ENCODE results near the gene DRGX. TPM values are rescaled to one million over a fixed set of nuclear protein-coding genes. Genes with fewer than 3 reads are reported as not detected.
A peak's percentile ranks its signal among the peaks of the same experiment; 100 is the strongest.

Gene DRGX
- total RNA-seq, 4 donors from 2014 or later, result 0.14 TPM; not detected in 3

DNA sequence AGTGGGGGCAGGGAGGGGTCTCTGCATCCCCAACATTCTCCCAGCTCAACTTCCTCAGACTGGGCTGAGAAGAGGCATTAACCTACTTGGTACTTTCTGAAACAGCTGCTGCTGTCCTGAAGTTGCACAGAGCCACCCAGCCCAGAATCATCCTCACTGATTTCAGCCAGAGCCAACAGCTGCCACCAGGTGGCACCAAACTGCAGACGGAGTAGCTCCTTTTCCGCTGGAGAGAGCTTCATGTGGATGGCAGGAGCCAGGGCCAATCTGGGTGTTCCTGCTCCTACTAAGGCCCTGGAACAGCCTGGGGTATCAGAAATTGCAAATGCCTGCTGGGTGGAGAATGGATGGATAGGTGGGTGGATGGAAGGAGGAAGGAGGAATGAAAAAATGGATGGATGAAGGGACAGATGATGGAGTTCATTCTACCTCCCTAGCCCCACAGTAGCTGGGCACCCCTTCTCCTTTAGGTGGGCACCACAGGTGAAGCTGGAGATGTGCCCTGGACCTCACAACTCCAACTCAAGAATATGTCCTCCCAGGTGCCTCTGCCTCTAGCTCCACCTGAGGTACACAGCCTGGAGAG, 11.8 kb upstream of the DRGX start:
- Histone ChIP-seq H3K27ac (no peak overlapping the region), H3K27me3 (no peaks in the 10 kb centered on the region), H3K36me3 (no peaks in the 10 kb centered on the region), H3K9me3 (no peaks in the 10 kb centered on the region), H3K4me3 (no peak overlapping the region), H3K4me1 (no peaks in the 10 kb centered on the region)
- DNase-seq, result peak; percentile 35 to 36
- TF ChIP-seq, protein P1, sequence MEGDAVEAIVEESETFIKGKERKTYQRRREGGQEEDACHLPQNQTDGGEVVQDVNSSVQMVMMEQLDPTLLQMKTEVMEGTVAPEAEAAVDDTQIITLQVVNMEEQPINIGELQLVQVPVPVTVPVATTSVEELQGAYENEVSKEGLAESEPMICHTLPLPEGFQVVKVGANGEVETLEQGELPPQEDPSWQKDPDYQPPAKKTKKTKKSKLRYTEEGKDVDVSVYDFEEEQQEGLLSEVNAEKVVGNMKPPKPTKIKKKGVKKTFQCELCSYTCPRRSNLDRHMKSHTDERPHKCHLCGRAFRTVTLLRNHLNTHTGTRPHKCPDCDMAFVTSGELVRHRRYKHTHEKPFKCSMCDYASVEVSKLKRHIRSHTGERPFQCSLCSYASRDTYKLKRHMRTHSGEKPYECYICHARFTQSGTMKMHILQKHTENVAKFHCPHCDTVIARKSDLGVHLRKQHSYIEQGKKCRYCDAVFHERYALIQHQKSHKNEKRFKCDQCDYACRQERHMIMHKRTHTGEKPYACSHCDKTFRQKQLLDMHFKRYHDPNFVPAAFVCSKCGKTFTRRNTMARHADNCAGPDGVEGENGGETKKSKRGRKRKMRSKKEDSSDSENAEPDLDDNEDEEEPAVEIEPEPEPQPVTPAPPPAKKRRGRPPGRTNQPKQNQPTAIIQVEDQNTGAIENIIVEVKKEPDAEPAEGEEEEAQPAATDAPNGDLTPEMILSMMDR (IDR thresholded peaks at IDR 0.05), result peak; percentile 51 to 66 (median 55)
- no peak for TF ChIP-seq POLR2A (IDR thresholded peaks at IDR 0.05)
- intact Hi-C loops (cut with DNase I; ENCODE audit: low total_unique reads), result no loop called here

DNA sequence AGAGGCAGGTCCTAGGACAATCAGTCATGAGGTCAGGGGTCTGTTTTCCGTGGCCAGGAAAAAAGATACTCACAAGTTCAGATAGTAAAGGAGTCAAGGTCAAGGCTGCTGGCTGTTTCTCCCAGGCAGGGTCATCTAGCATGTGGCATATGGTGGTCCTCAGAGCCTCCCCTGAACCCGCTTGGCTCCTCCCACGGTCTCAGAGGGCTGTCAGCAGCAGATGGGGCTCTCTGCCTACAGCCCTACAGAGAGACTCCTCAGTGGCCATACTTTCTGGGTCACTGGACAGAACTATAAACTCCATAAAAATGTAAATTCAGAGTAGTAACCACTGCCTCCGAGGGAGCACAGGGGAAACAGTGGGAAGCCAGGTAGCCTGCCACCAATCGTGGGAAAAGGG, 11.3 kb upstream of the DRGX start:
- DNase-seq, result no peak
- no peaks in the 10 kb centered on the region for H3K4me1 ChIP-seq
- H3K27me3 ChIP-seq, result no peaks in the 10 kb centered on the region
- intact Hi-C loops (cut with DNase I; ENCODE audit: low total_unique reads), result no loop called here
- H3K9me3 ChIP-seq, result no peaks in the 10 kb centered on the region
- TF ChIP-seq, protein P1 (IDR thresholded peaks at IDR 0.05), result no peak
- no peak for TF ChIP-seq POLR2A (IDR thresholded peaks at IDR 0.05)
- H3K27ac ChIP-seq, result no peak overlapping the region
- no peaks in the 10 kb centered on the region for H3K36me3 ChIP-seq
- no peak overlapping the region for H3K4me3 ChIP-seq

DNA sequence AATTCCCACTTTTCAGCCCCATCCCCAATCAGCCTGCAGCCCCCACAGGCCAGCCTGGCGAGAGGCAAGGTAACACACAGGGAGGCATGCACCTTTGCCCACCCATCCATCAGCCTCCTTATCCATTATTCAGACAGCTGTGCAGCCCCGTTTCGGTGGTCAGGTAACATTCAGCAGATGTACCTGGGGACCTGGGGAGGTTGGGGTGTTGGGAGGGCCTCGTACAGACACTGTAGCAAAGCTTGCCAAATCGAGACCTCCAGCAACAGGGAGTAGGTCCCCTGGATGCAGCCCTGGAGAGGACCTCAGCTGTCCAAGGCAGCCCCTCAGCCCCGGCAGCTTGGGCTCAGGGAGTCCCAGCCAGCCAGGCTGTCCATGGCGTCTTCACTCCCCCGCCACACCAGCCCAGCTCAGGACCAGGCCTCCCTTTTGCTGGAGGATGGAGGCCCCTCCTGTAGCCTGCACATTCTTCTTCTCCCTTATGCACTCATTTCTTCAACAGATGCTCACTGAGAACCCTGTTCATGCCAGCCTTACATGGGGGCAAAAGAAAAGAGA, 8.5 kb upstream of the DRGX start:
- H3K9me3 ChIP-seq, result no peaks in the 10 kb centered on the region
- no peak for TF ChIP-seq POLR2A (IDR thresholded peaks at IDR 0.05)
- DNase-seq, result no peak
- no peaks in the 10 kb centered on the region for H3K36me3 ChIP-seq
- no peaks in the 10 kb centered on the region for H3K4me1 ChIP-seq
- no peak overlapping the region for H3K4me3 ChIP-seq
- H3K27ac ChIP-seq, result no peak overlapping the region
- intact Hi-C loops (cut with DNase I; ENCODE audit: low total_unique reads), result no loop called here
- H3K27me3 ChIP-seq, result peaks cover 0 to under 1% of the 10 kb centered on the region in 2 donors

DNA sequence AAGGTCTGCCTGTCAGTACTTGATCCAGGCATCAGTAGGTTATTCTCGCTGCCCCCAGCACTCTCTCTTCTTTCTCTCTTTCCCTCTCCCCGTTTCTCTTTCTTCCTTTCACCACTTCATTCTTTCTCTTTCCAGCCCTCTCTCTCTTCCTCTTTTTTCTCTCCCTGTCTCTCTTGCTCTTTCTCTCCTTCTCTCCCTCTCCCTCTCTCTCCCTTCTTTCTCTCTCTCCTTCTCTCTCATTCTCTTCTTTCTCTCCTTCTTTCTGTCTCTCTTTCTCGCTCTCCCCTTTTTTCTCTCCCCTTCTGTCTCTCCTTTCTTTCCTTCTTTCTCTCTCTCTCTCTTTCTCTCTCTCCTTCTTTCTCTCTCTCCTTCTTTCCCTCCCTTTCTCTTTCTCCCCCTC, 7.5 kb upstream of the DRGX start:
- H3K4me1 ChIP-seq, result no peaks in the 10 kb centered on the region
- no peak for DNase-seq
- H3K36me3 ChIP-seq, result no peaks in the 10 kb centered on the region
- no peak overlapping the region for H3K4me3 ChIP-seq
- H3K27me3 ChIP-seq, result peaks cover 5 to 11% of the 10 kb centered on the region in 2 donors
- TF ChIP-seq, protein P1 (IDR thresholded peaks at IDR 0.05), result no peak
- TF ChIP-seq POLR2A (IDR thresholded peaks at IDR 0.05), result no peak
- no peaks in the 10 kb centered on the region for H3K9me3 ChIP-seq
- H3K27ac ChIP-seq, result no peak overlapping the region
- intact Hi-C loops (cut with DNase I; ENCODE audit: low total_unique reads), result no loop called here

DNA sequence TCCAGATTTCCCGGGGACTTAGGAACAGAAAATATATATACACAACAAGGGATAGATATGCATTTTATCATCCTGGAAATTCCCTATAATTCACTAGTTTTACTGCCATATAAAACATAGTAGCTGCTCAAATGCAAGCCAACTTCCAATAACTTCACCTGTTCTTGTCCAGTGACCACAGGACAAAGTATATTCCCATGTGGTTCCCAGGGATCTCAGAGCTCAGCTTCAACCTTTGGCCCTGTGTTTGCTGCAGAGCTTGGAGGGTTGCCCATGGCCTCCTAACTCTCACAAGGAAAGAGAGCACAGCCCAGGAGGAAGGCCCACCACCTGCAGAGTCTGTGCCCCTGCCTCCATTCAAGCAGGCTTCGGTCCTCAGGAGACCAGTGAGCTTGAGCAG, 4.5 kb upstream of the DRGX start:
- Histone ChIP-seq H3K36me3 (no peaks in the 10 kb centered on the region), H3K4me1 (peaks cover 0 to 5% of the 10 kb centered on the region in 2 donors), H3K4me3 (no peak overlapping the region), H3K9me3 (no peaks in the 10 kb centered on the region), H3K27me3 (peaks cover 6 to 32% of the 10 kb centered on the region in 2 donors), H3K27ac (no peak overlapping the region)
- no peak for DNase-seq
- no peak for TF ChIP-seq POLR2A (IDR thresholded peaks at IDR 0.05)
- intact Hi-C loops (cut with DNase I; ENCODE audit: low total_unique reads), result no loop called here

DNA sequence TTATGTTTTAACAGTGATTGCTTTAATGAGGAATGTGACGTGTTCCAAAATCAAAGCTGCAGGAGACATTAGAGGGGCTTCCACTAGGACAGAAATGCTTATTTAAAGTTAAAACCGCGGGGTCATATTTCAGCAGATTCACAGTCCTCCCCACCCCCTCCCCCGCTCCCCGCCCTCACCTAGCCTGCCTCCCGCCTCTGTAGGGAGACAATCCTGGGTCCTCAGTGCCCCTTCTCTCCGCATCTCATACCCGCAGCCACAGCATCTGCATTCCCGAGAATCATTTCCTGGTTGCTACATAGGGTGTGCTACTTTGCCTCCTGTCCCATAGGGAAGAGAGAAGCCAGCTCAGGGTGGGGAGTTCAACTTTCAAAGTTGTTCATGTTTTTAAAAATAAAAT, 3.1 kb upstream of the DRGX start:
- Histone ChIP-seq H3K36me3 (no peaks in the 10 kb centered on the region), H3K4me3 (no peak overlapping the region), H3K9me3 (no peaks in the 10 kb centered on the region), H3K4me1 (peaks cover 0 to 5% of the 10 kb centered on the region in 2 donors), H3K27me3 (peaks cover 10 to 44% of the 10 kb centered on the region in 2 donors), H3K27ac (no peak overlapping the region)
- no peak for TF ChIP-seq POLR2A (IDR thresholded peaks at IDR 0.05)
- TF ChIP-seq, protein P1 (IDR thresholded peaks at IDR 0.05), result no peak
- DNase-seq, result no peak
- intact Hi-C loops (cut with DNase I; ENCODE audit: low total_unique reads), result no loop called here

Measured in uterus (tissue), 4 donors.